ENCODE results near the gene OBP2B. TPM values are rescaled to one million over a fixed set of nuclear protein-coding genes. Genes with fewer than 3 reads are reported as not detected.
"Not testable (repeated sequence)": the region's sequence is repeated elsewhere in the genome, so short reads cannot be mapped to it uniquely, and the experiment has no call there.

Gene OBP2B
- total RNA-seq, 2 experiments from 2014 or later: not detected

- no peak for DNase-seq
- Mint-ChIP-seq H3K27ac (no peak overlapping the region), H3K36me3 (ENCODE audit: low read depth) (no peaks in the 10 kb centered on the region), H3K9me3 (no peaks in the 10 kb centered on the region), H3K4me3 (no peak overlapping the region), H3K27me3 (peaks cover 4% of the 10 kb centered on the region), H3K4me1 (no peaks in the 10 kb centered on the region)
- POLR2A ChIA-PET: no interaction called here
- CTCF ChIA-PET: no interaction called here
Measured at GRCh38 chr9:133205996-133206931, 2.8 kb downstream of the OBP2B start.

GRCh38 chr9:133205481-133205887 is 3.6 kb downstream of the OBP2B start:
- H3K36me3 Mint-ChIP-seq (ENCODE audit: low read depth); H3K4me3 Mint-ChIP-seq; DNase-seq; H3K4me1 Mint-ChIP-seq; POLR2A ChIA-PET; H3K9me3 Mint-ChIP-seq; H3K27ac Mint-ChIP-seq; CTCF ChIA-PET; H3K27me3 Mint-ChIP-seq: not testable (repeated sequence)

- H3K36me3 Mint-ChIP-seq (ENCODE audit: low read depth): no peaks in the 10 kb centered on the region
- POLR2A ChIA-PET: no interaction called here
- H3K27me3 Mint-ChIP-seq: peaks cover 1% of the 10 kb centered on the region
- H3K4me1 Mint-ChIP-seq: peaks cover 1% of the 10 kb centered on the region
- CTCF ChIA-PET: no interaction called here
- no peak overlapping the region for H3K27ac Mint-ChIP-seq
- no peaks in the 10 kb centered on the region for H3K9me3 Mint-ChIP-seq
- no peak overlapping the region for H3K4me3 Mint-ChIP-seq
- DNase-seq: no peak
Measured at GRCh38 chr9:133204993-133205336, 4.1 kb downstream of the OBP2B start.

- no peak for DNase-seq
- no peak overlapping the region for H3K4me3 Mint-ChIP-seq
- H3K9me3 Mint-ChIP-seq: no peaks in the 10 kb centered on the region
- H3K36me3 Mint-ChIP-seq (ENCODE audit: low read depth): no peaks in the 10 kb centered on the region
- H3K4me1 Mint-ChIP-seq: peaks cover 2% of the 10 kb centered on the region
- POLR2A ChIA-PET: no interaction called here
- CTCF ChIA-PET: no interaction called here
- H3K27ac Mint-ChIP-seq: no peak overlapping the region
- H3K27me3 Mint-ChIP-seq: no peaks in the 10 kb centered on the region
Measured at GRCh38 chr9:133204335-133204992, 4.6 kb downstream of the OBP2B start.

GRCh38 chr9:133203506-133204075 is 5.5 kb downstream of the OBP2B start:
- ChIA-PET CTCF (no interaction called here), POLR2A (no interaction called here)
- H3K27me3 Mint-ChIP-seq: peaks cover 3% of the 10 kb centered on the region
- no peaks in the 10 kb centered on the region for H3K36me3 Mint-ChIP-seq (ENCODE audit: low read depth)
- no peaks in the 10 kb centered on the region for H3K9me3 Mint-ChIP-seq
- peaks cover 4% of the 10 kb centered on the region for H3K4me1 Mint-ChIP-seq
- no peak overlapping the region for H3K27ac Mint-ChIP-seq
- H3K4me3 Mint-ChIP-seq: no peak overlapping the region
- no peak for DNase-seq

DNA sequence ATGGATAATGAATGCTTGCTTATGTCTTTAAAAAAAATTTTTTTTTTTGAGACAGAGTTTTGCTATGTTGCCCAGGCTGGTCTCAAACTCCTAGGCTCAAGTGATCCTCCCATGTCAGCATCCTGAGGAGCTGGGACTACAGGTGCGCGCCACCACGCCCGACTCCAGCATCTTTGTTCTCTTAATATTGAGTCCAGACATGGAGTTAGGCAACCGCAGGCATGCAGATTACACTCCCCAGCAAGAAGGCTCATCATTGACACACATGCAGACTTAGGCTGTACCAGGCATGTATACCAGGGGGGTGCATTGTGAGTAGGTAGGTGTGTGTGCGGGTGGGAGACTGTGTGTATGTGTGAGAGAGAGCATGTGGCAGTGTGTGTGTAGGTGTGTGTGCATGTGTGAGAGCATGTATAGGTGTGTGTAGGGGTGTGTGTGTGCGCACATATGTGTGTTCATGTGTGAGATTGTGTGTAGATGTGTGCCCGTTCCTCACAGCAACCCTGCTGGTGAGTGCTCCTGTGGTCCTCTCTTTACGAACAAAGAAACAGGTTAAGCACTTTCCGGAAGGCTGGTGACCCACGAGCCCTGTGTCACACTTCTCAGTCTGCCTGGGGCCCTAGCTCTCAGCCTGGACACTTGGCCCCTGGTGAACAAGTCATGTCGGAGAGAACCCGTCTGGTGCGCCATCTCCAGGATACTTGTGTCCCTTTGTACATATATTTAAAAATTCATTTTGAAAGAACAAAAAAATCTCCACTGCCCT is 6.2 kb downstream of the OBP2B start:
- CTCF ChIA-PET: no interaction called here

GRCh38 chr9:133202145-133202513 is 6.9 kb downstream of the OBP2B start:
- POLR2A ChIA-PET: no interaction called here
- CTCF ChIA-PET: interaction anchor here (1.7 kb wide), 1 partner anchor 14 kb away, joined by 6 read pairs; no protein-coding TSS in a partner anchor
- no peak overlapping the region for H3K4me3 Mint-ChIP-seq
- H3K9me3 Mint-ChIP-seq: no peaks in the 10 kb centered on the region
- H3K27ac Mint-ChIP-seq: no peak overlapping the region
- H3K36me3 Mint-ChIP-seq (ENCODE audit: low read depth): no peaks in the 10 kb centered on the region
- peaks cover 4% of the 10 kb centered on the region for H3K4me1 Mint-ChIP-seq
- H3K27me3 Mint-ChIP-seq: peaks cover 3% of the 10 kb centered on the region
- no peak for DNase-seq

More for the DNA sequence above, 6.2 kb downstream of the OBP2B start:
- no peak for DNase-seq
- Mint-ChIP-seq H3K27me3 (peaks cover 3% of the 10 kb centered on the region), H3K36me3 (ENCODE audit: low read depth) (no peaks in the 10 kb centered on the region), H3K9me3 (no peaks in the 10 kb centered on the region), H3K4me3 (no peak overlapping the region), H3K4me1 (peaks cover 4% of the 10 kb centered on the region), H3K27ac (no peak overlapping the region)
- POLR2A ChIA-PET: no interaction called here

GRCh38 chr9:133201424-133202144 is 7.5 kb downstream of the OBP2B start:
- Mint-ChIP-seq H3K27me3 (peaks cover 3% of the 10 kb centered on the region), H3K27ac (no peak overlapping the region), H3K9me3 (no peaks in the 10 kb centered on the region), H3K4me3 (no peak overlapping the region), H3K4me1 (peaks cover 4% of the 10 kb centered on the region), H3K36me3 (ENCODE audit: low read depth) (no peaks in the 10 kb centered on the region)
- POLR2A ChIA-PET: no interaction called here
- DNase-seq: no peak
- CTCF ChIA-PET: interaction anchor here (1.7 kb wide), 1 partner anchor 13 kb away, joined by 6 read pairs; no protein-coding TSS in a partner anchor

DNA sequence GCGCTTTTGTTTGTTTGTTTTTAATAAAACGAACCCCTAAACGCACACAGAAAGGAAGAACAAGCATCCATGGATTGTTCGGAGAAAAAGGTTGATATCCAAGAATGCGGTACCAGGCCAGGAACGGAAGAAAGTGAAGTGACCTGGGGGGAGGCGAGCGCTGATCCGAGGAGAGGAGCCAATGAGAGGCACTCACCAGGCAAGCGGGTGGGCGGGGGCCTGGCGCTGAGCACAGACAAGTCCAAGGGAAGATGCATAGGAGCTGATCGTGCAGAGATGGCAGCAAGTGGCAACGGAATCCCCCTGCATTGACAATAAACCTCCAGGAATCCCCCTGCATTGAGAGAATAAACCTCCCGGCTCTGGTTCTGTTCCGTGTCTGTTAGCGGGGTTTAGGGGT is 8.4 kb downstream of the OBP2B start:
- ChIA-PET CTCF (interaction anchor here (1.5 to 1.7 kb wide), 2 partner anchors 12 to 15 kb away, joined by 6 to 8 read pairs; no protein-coding TSS in a partner anchor), POLR2A (no interaction called here)
- Mint-ChIP-seq H3K4me3 (no peak overlapping the region), H3K27ac (no peak overlapping the region), H3K4me1 (peaks cover 4% of the 10 kb centered on the region), H3K27me3 (peaks cover 3% of the 10 kb centered on the region), H3K9me3 (no peaks in the 10 kb centered on the region), H3K36me3 (ENCODE audit: low read depth) (no peaks in the 10 kb centered on the region)
- DNase-seq: no peak

- no peak overlapping the region for H3K27ac Mint-ChIP-seq
- no peaks in the 10 kb centered on the region for H3K9me3 Mint-ChIP-seq
- ChIA-PET POLR2A (no interaction called here), CTCF (interaction anchor here (0.6 to 1.5 kb wide), 2 partner anchors 14 to 1839 kb away, joined by 3 to 8 read pairs; no protein-coding TSS in a partner anchor)
- peaks cover 8% of the 10 kb centered on the region for H3K27me3 Mint-ChIP-seq
- peak; percentile 28 for DNase-seq
- H3K36me3 Mint-ChIP-seq (ENCODE audit: low read depth): no peaks in the 10 kb centered on the region
- H3K4me1 Mint-ChIP-seq: peaks cover 4% of the 10 kb centered on the region
- H3K4me3 Mint-ChIP-seq: peak overlapping the region; percentile 45
Measured at GRCh38 chr9:133199648-133200321, 9.3 kb downstream of the OBP2B start.

DNA sequence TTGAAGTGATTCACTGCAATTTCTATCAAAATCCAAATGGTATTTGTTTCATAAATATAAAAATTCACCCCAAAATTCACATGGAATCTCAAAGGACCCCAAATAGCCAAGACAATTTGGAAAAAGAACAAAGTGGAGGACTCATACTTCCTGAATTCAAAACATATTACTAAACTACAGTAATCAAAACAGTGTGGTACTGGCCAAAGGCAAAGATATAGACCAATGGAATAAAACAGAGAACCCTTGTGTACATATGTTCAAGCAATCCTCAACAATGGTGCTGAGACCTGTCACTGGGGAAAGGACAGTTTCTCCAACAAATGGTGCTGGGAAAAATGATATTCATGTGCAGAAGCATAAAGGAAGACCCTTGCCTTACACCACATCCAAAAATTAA is 14.0 kb downstream of the OBP2B start:
- H3K4me3 Mint-ChIP-seq: no peak overlapping the region
- H3K9me3 Mint-ChIP-seq: no peaks in the 10 kb centered on the region
- CTCF ChIA-PET: no interaction called here
- DNase-seq: no peak
- H3K27me3 Mint-ChIP-seq: peaks cover 19% of the 10 kb centered on the region
- POLR2A ChIA-PET: no interaction called here
- H3K36me3 Mint-ChIP-seq (ENCODE audit: low read depth): no peaks in the 10 kb centered on the region
- peaks cover 3% of the 10 kb centered on the region for H3K4me1 Mint-ChIP-seq
- H3K27ac Mint-ChIP-seq: no peak overlapping the region

DNA sequence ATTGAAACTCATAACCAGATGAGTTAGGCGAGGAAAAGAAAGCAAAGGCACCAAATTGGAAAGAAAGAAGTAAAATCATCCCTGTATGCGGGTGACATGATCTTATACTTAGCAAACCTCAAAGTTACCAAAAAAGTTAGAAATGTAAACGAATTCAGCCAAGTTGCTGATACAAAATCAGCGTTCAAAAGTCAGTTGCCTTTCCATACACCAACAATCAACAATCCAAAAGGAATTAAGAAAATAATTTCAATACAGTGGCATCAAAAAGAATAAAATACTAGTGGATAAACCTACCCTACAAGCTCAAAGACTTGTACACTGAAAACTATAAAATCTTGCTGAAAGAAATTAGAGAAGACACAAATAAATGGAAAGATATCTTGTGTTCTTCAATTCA is 14.5 kb downstream of the OBP2B start:
- CTCF ChIA-PET: interaction anchor here (0.7 kb wide), 1 partner anchor 383 kb away, joined by 3 read pairs; no protein-coding TSS in a partner anchor
- POLR2A ChIA-PET: interaction anchor here (0.6 kb wide), 1 partner anchor 879 kb away, joined by 4 read pairs; no protein-coding TSS in a partner anchor

More for the DNA sequence above, 14.5 kb downstream of the OBP2B start:
- Mint-ChIP-seq H3K9me3 (no peaks in the 10 kb centered on the region), H3K27me3 (peaks cover 19% of the 10 kb centered on the region), H3K4me3 (no peak overlapping the region), H3K36me3 (ENCODE audit: low read depth) (no peaks in the 10 kb centered on the region), H3K27ac (no peak overlapping the region), H3K4me1 (peaks cover 2% of the 10 kb centered on the region)
- DNase-seq: no peak
